ENCODE measurements around the gene PRAMEF13.
"Not testable (repeated sequence)": the region's sequence is repeated elsewhere in the genome, so short reads cannot be mapped to it uniquely, and the experiment has no call there.

- not testable (repeated sequence) for TF ChIP-seq CTCF (IDR thresholded peaks at IDR 0.05); RAD21 (IDR thresholded peaks at IDR 0.05; ENCODE audit: low read length); SMC3 (IDR thresholded peaks at IDR 0.05; ENCODE audit: low read depth, low read length); USF2 (IDR thresholded peaks at IDR 0.05; ENCODE audit: borderline replicate concordance, low read depth, low read length); GABPA (IDR thresholded peaks at IDR 0.05; ENCODE audit: low read depth); JUND (IDR thresholded peaks at IDR 0.05); ELF1 (IDR thresholded peaks at IDR 0.05); POLR2AphosphoS5 (IDR thresholded peaks at IDR 0.05; ENCODE audit: low read depth, low read length); NFIC (IDR thresholded peaks at IDR 0.05; ENCODE audit: borderline replicate concordance); CHD2 (IDR thresholded peaks at IDR 0.05; ENCODE audit: low read length, partially characterized antibody); EP300 (IDR thresholded peaks at IDR 0.05; ENCODE audit: borderline replicate concordance in 1 of 2, low read depth in 1 of 2, low read length in 1 of 2)
Measured at GRCh38 chr1:13165531-13165930, 35.7 kb downstream of the PRAMEF13 start, which contains the start of gene HNRNPCL4.

All from SK-N-SH (cell line).